Keratinocyte (primary cell): Measurements from ENCODE around the gene GPR157. TPM values are rescaled to one million over a fixed set of nuclear protein-coding genes. Genes with fewer than 3 reads are reported as not detected.

Source experiments
- DNase-seq: peaks from one replicate; pipeline ENCODE4 v3.0.0-alpha.2; 2011; ENCODE audit warnings: low read depth, missing footprints, low spot score
- FAIRE-seq: peaks from 2 replicates; lab custom pipeline; 2011; peaks lifted over from hg19 to GRCh38; lab: Jason Lieb, UNC
- H2AFZ ChIP-seq: 2 replicates; pipeline ENCODE4 v1.6.0; 2012; ENCODE audit warnings: low read length, control low read depth, inconsistent platforms; ENCODE audit not compliant: control insufficient read depth
- H3K27ac ChIP-seq: 2 replicates; pipeline ENCODE4 v1.5.1; 2011; ENCODE audit warnings: low read length; ENCODE audit not compliant: control insufficient read depth, insufficient read depth
- H3K27me3 ChIP-seq: 3 replicates; pipeline ENCODE4 v1.6.0; 2011; ENCODE audit warnings: low read length; ENCODE audit not compliant: control insufficient read depth, insufficient read depth; ENCODE audit errors: extremely low read depth
- H3K36me3 ChIP-seq, 2 experiments: 2 replicates in 1 of 2; 3 replicates in 1 of 2; pipeline ENCODE4 v1.5.1; 2011; ENCODE audit warnings: low read length in 2 of 2, mild to moderate bottlenecking in 1 of 2; ENCODE audit not compliant: control insufficient read depth in 2 of 2, insufficient read depth in 2 of 2; ENCODE audit errors: extremely low read depth in 1 of 2
- H3K4me1 ChIP-seq: 3 replicates; pipeline ENCODE4 v1.5.1; 2011; ENCODE audit warnings: low read length; ENCODE audit not compliant: control insufficient read depth, insufficient read depth; ENCODE audit errors: extremely low read depth
- H3K4me2 ChIP-seq: 3 replicates; pipeline ENCODE4 v1.6.0; 2011; ENCODE audit warnings: low read depth, low read length; ENCODE audit not compliant: control insufficient read depth, insufficient read depth; ENCODE audit errors: extremely low read depth
- H3K4me3 ChIP-seq, 3 experiments: fragments of 200-600 bp in 1 of 3; sonication (generic) in 1 of 3; 2 replicates in 2 of 3; 3 replicates in 1 of 3; pipeline ENCODE4 v1.5.1; 2011 to 2016; ENCODE audit warnings: low read length in 3 of 3, mild to moderate bottlenecking in 3 of 3, control low read depth in 2 of 3, inconsistent platforms in 1 of 3, low read depth in 1 of 3, mixed read lengths in 1 of 3, mixed run types in 1 of 3, moderate library complexity in 1 of 3; ENCODE audit not compliant: control insufficient read depth in 2 of 3, insufficient read depth in 2 of 3; ENCODE audit errors: extremely low read depth in 1 of 3
- H3K79me2 ChIP-seq: 2 replicates; pipeline ENCODE4 v1.6.0; 2012; ENCODE audit warnings: low read length; ENCODE audit not compliant: control insufficient read depth, insufficient read depth
- H3K9ac ChIP-seq: 3 replicates; pipeline ENCODE4 v1.6.0; 2011; ENCODE audit warnings: low read length; ENCODE audit not compliant: control insufficient read depth, insufficient read depth; ENCODE audit errors: extremely low read depth
- H3K9me1 ChIP-seq: 3 replicates; pipeline ENCODE4 v1.6.0; 2011; ENCODE audit warnings: low read length; ENCODE audit not compliant: control insufficient read depth, insufficient read depth; ENCODE audit errors: extremely low read depth
- H3K9me3 ChIP-seq: 2 replicates; pipeline ENCODE4 v1.5.1; 2012; ENCODE audit warnings: low read depth, low read length; ENCODE audit not compliant: control insufficient read depth
- H4K20me1 ChIP-seq: 3 replicates; pipeline ENCODE4 v1.6.0; 2011; ENCODE audit warnings: low read length; ENCODE audit not compliant: control insufficient read depth, insufficient read depth; ENCODE audit errors: extremely low read depth
- EZH2 ChIP-seq: IDR thresholded peaks from one replicate; pipeline ENCODE4 v1.6.1; 2012; ENCODE audit warnings: inconsistent platforms, mild to moderate bottlenecking, low read length, moderate library complexity
- dilution Hi-C: fragments of 300-500 bp; cut with MboI; formaldehyde crosslinking; loops from one replicate; pipeline ENCODE4 v1.7.0; 2020; ENCODE audit warnings: low sequenced_read_pairs; ENCODE audit not compliant: extremely low pct_ligation_motif_present
- polyA plus RNA-seq, 5 experiments: library from polyadenylated mRNA; depleted of rRNA in 3 of 5; stranded (reverse) in 3 of 5; stranded (forward) in 1 of 5; unstranded in 1 of 5; fragments of >200 nt; gene quantifications; 1 replicate in 1 of 5; 2 replicates in 3 of 5; 3 replicates in 1 of 5; pipeline versions ENCODE4 v1.2.1 to v1.2.3, GENCODE V29; 2011 to 2012; ENCODE audit warnings: missing spikeins in 2 of 5, low read depth in 1 of 5, low replicate concordance in 1 of 5
- TF ChIP-seq, protein P1 (sequence below), 3 experiments: IDR thresholded peaks in 1 of 3; conservative IDR thresholded peaks in 1 of 3; optimal IDR thresholded peaks in 1 of 3; 2 replicates in 2 of 3; 3 replicates in 1 of 3; pipeline versions ENCODE3 to v1.5.1; 2011; ENCODE audit warnings: low read length in 3 of 3, mild to moderate bottlenecking in 3 of 3, moderate library complexity in 2 of 3, control low read depth in 1 of 3, inconsistent platforms in 1 of 3; ENCODE audit not compliant: insufficient read depth in 2 of 3; ENCODE audit errors: extremely low read depth in 1 of 3

GPR157 gene
- polyA plus RNA-seq, 1 donor (not counting 4 experiments of a cell fraction or from before 2014, with no cell fraction given), result 6.5 TPM

- H3K27ac ChIP-seq, result no peak overlapping the region
Observed at GRCh38 chr1:9071554-9072235, 57.2 kb downstream of the GPR157 start.

GRCh38 chr1:9070486-9070885 lies 58.4 kb downstream of the GPR157 start:
- Histone ChIP-seq H3K27me3 (no peaks in the 10 kb centered on the region), H3K4me2 (no peak overlapping the region), H3K4me3 (no peak overlapping the region), H2AFZ (no peak overlapping the region), H3K9me3 (no peaks in the 10 kb centered on the region), H3K9me1 (no peaks in the 10 kb centered on the region), H3K4me1 (peaks cover 18% of the 10 kb centered on the region), H3K79me2 (no peaks in the 10 kb centered on the region), H3K9ac (no peak overlapping the region), H3K36me3 (no peaks in the 10 kb centered on the region), H3K27ac (no peak overlapping the region), H4K20me1 (no peaks in the 10 kb centered on the region)
- DNase-seq (no peak), FAIRE-seq (no peak)
- TF ChIP-seq, protein P1, sequence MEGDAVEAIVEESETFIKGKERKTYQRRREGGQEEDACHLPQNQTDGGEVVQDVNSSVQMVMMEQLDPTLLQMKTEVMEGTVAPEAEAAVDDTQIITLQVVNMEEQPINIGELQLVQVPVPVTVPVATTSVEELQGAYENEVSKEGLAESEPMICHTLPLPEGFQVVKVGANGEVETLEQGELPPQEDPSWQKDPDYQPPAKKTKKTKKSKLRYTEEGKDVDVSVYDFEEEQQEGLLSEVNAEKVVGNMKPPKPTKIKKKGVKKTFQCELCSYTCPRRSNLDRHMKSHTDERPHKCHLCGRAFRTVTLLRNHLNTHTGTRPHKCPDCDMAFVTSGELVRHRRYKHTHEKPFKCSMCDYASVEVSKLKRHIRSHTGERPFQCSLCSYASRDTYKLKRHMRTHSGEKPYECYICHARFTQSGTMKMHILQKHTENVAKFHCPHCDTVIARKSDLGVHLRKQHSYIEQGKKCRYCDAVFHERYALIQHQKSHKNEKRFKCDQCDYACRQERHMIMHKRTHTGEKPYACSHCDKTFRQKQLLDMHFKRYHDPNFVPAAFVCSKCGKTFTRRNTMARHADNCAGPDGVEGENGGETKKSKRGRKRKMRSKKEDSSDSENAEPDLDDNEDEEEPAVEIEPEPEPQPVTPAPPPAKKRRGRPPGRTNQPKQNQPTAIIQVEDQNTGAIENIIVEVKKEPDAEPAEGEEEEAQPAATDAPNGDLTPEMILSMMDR (optimal IDR thresholded peaks at IDR 0.05 in 1 of 3, IDR thresholded peaks at IDR 0.05 in 1 of 3, conservative IDR thresholded peaks at IDR 0.05 in 1 of 3; ENCODE audit: extremely low read depth in 1 of 3, insufficient read depth in 2 of 3, low read length in 3 of 3), result no peak
- TF ChIP-seq EZH2, result no peak
- dilution Hi-C loops, result no loop called here

More at GRCh38 chr1:9071554-9072235, 57.2 kb downstream of the GPR157 start:
- dilution Hi-C loops, result no loop called here
- H3K9ac ChIP-seq, result no peak overlapping the region
- H3K4me2 ChIP-seq, result no peak overlapping the region
- H4K20me1 ChIP-seq, result no peaks in the 10 kb centered on the region
- DNase-seq (no peak), FAIRE-seq (no peak)
- no peak overlapping the region for H3K4me3 ChIP-seq
- no peaks in the 10 kb centered on the region for H3K9me1 ChIP-seq
- no peaks in the 10 kb centered on the region for H3K9me3 ChIP-seq
- H3K36me3 ChIP-seq, result no peaks in the 10 kb centered on the region
- H3K79me2 ChIP-seq, result no peaks in the 10 kb centered on the region
- TF ChIP-seq, protein P1 (optimal IDR thresholded peaks at IDR 0.05 in 1 of 3, IDR thresholded peaks at IDR 0.05 in 1 of 3, conservative IDR thresholded peaks at IDR 0.05 in 1 of 3; ENCODE audit: extremely low read depth in 1 of 3, insufficient read depth in 2 of 3, low read length in 3 of 3), result no peak
- TF ChIP-seq EZH2, result no peak
- H3K4me1 ChIP-seq, result peaks cover 18% of the 10 kb centered on the region
- no peak overlapping the region for H2AFZ ChIP-seq
- no peaks in the 10 kb centered on the region for H3K27me3 ChIP-seq
